PC-9 (cell line): ENCODE measurements around the gene LAMC3. TPM values are rescaled to one million over a fixed set of nuclear protein-coding genes. Genes with fewer than 3 reads are reported as not detected.

ENCODE experiments used
- BruUV-seq: library from RNA; stranded (reverse); fragments of 400-500 nt; replicated peaks from 2 replicates; lab custom pipeline; 2021; lab: Mats Ljungman, UMichigan
- CTCF ChIA-PET: fragments of 300-600 bp; sonication (Branson Sonifier 250); formaldehyde crosslinking; loops from one replicate; lab custom pipeline; 2022; ENCODE audit warnings: antibody characterized with exemption; lab: Charles Lee
- POLR2A ChIA-PET: fragments of 300-600 bp; sonication (Branson Sonifier 250); formaldehyde crosslinking; loops from one replicate; lab custom pipeline; 2022; ENCODE audit warnings: antibody characterized with exemption; ENCODE audit not compliant: unreplicated experiment; lab: Charles Lee
- DNase-seq, 2 experiments: peaks; one replicate each; pipeline versions ENCODE4 v3.0.0 to v3.0.0-alpha.2; 2015 to 2022; ENCODE audit warnings: mixed read lengths in 1 of 2
- H2AFZ ChIP-seq: fragments of 200-600 bp; sonication (generic); 2 replicates; pipeline ENCODE4 v1.8.1; 2017; ENCODE audit warnings: antibody characterized with exemption
- H3F3A ChIP-seq: fragments of 200-600 bp; sonication (generic); 2 replicates; pipeline ENCODE4 v1.8.1; 2017; ENCODE audit warnings: antibody characterized with exemption, mild to moderate bottlenecking, low read depth; ENCODE audit not compliant: insufficient read depth
- H3K27ac ChIP-seq: fragments of 200-600 bp; sonication (generic); 2 replicates; pipeline ENCODE4 v1.6.1; 2016; ENCODE audit warnings: mixed run types
- H3K27me3 ChIP-seq: fragments of 200-600 bp; sonication (generic); 2 replicates; pipeline ENCODE4 v1.6.1; 2016; ENCODE audit warnings: low read depth, mixed run types; ENCODE audit not compliant: insufficient read depth
- H3K36me3 ChIP-seq: fragments of 200-600 bp; sonication (generic); 2 replicates; pipeline ENCODE4 v1.6.1; 2016; ENCODE audit warnings: low read depth, mixed run types
- H3K4me1 ChIP-seq: fragments of 200-600 bp; sonication (generic); replicated peaks from 2 replicates; pipeline ENCODE4 v1.6.1; 2016; ENCODE audit warnings: mixed run types; ENCODE audit not compliant: insufficient read depth
- H3K4me2 ChIP-seq: fragments of 200-600 bp; sonication (generic); 2 replicates; pipeline ENCODE4 v1.6.1; 2017; ENCODE audit warnings: mixed run types
- H3K4me3 ChIP-seq: fragments of 200-600 bp; sonication (generic); 2 replicates; pipeline ENCODE4 v1.6.1; 2016; ENCODE audit warnings: mixed run types
- H3K79me2 ChIP-seq: fragments of 200-600 bp; sonication (generic); 2 replicates; pipeline ENCODE4 v1.6.1; 2017; ENCODE audit warnings: low read depth, mixed run types
- H3K9me2 ChIP-seq: fragments of 200-600 bp; sonication (generic); 2 replicates; pipeline ENCODE4 v1.8.1; 2017; ENCODE audit warnings: mild to moderate bottlenecking; ENCODE audit not compliant: insufficient read depth
- H3K9me3 ChIP-seq: fragments of 200-600 bp; sonication (generic); 2 replicates; pipeline ENCODE4 v1.8.1; 2016; ENCODE audit warnings: low read depth; ENCODE audit not compliant: insufficient read depth
- H4K20me1 ChIP-seq: fragments of 200-600 bp; sonication (generic); 2 replicates; pipeline ENCODE4 v1.8.1; 2017; ENCODE audit not compliant: insufficient read depth
- CTCF ChIP-seq: fragments of 200-600 bp; sonication (generic); conservative IDR thresholded peaks from 2 replicates; pipeline ENCODE4 v1.6.1; 2017; ENCODE audit warnings: mixed run types, antibody characterized with exemption, mild to moderate bottlenecking, moderate library complexity
- EZH2 ChIP-seq: fragments of 200-600 bp; sonication (generic); IDR thresholded peaks from 2 replicates; pipeline ENCODE4 v1.8.0; 2017; ENCODE audit warnings: antibody characterized with exemption, low read depth
- intact Hi-C: fragments of 100-400 bp; cut with micrococcal nuclease; formaldehyde crosslinking; loops from one replicate; pipeline ENCODE4 v1.10.0; 2022; ENCODE audit not compliant: unreplicated experiment
- total RNA-seq: library from RNA; stranded (reverse); gene quantifications from 2 replicates; pipeline ENCODE4 v1.2.3, GENCODE V29; 2021

Gene LAMC3
- total RNA-seq, 1 experiment from 2014 or later: 0.41 TPM

GRCh38 chr9:131094015-131094414, 85.0 kb downstream of the LAMC3 start:
- Histone ChIP-seq H3K27ac (no peak overlapping the region), H3K4me2 (no peak overlapping the region), H3K36me3 (no peaks in the 10 kb centered on the region), H3F3A (peaks cover 17% of the 10 kb centered on the region; the same call in 1 of the 2 replicates), H3K4me3 (no peak overlapping the region), H2AFZ (no peak overlapping the region), H3K9me3 (no peaks in the 10 kb centered on the region), H4K20me1 (peaks cover 14% of the 10 kb centered on the region; the same call in 1 of the 2 replicates), H3K9me2 (no peaks in the 10 kb centered on the region), H3K27me3 (no peaks in the 10 kb centered on the region), H3K4me1 (peaks cover 28% of the 10 kb centered on the region), H3K79me2 (0 out of 2 replicates have a peak, but pooled peaks cover 4% of the 10 kb centered on the region)
- no peak for TF ChIP-seq EZH2
- no peak for TF ChIP-seq CTCF
- intact Hi-C loops: no loop called here
- DNase-seq: no peak
- ChIA-PET CTCF (interaction anchor here (1.4 kb wide), 1 partner anchor 37 kb away, joined by 4 read pairs; no protein-coding TSS in a partner anchor), POLR2A (interaction anchor here (0.5 kb wide), 1 partner anchor 9 kb away, joined by 18 read pairs; no protein-coding TSS in a partner anchor)
- no TSS peak for BruUV-seq

GRCh38 chr9:131094622-131095021, 85.6 kb downstream of the LAMC3 start:
- no peaks in the 10 kb centered on the region for H3K9me2 ChIP-seq
- peaks cover 14% of the 10 kb centered on the region; the same call in 1 of the 2 replicates for H4K20me1 ChIP-seq
- no peak for TF ChIP-seq EZH2
- TF ChIP-seq CTCF: no peak
- no peaks in the 10 kb centered on the region for H3K36me3 ChIP-seq
- H3F3A ChIP-seq: peaks cover 17% of the 10 kb centered on the region; the same call in 1 of the 2 replicates
- ChIA-PET POLR2A (interaction anchor here (0.6 kb wide), 1 partner anchor 10 kb away, joined by 3 read pairs; no protein-coding TSS in a partner anchor), CTCF (interaction anchor here (1.4 kb wide), 1 partner anchor 37 kb away, joined by 4 read pairs; no protein-coding TSS in a partner anchor)
- no peak overlapping the region for H2AFZ ChIP-seq
- peaks cover 28% of the 10 kb centered on the region for H3K4me1 ChIP-seq
- H3K27ac ChIP-seq: no peak overlapping the region
- DNase-seq: peak in 1 of 2 experiments; percentile 80
- intact Hi-C loops: no loop called here
- no peaks in the 10 kb centered on the region for H3K27me3 ChIP-seq
- H3K9me3 ChIP-seq: no peaks in the 10 kb centered on the region
- 0 out of 2 replicates have a peak, but pooled peaks cover 4% of the 10 kb centered on the region for H3K79me2 ChIP-seq
- H3K4me3 ChIP-seq: no peak overlapping the region
- no peak overlapping the region for H3K4me2 ChIP-seq
- BruUV-seq: no TSS peak

GRCh38 chr9:131095666-131096268, 86.8 kb downstream of the LAMC3 start:
- intact Hi-C loops: no loop called here
- Histone ChIP-seq H3K9me2 (no peaks in the 10 kb centered on the region), H3F3A (peaks cover 17% of the 10 kb centered on the region; the same call in 1 of the 2 replicates), H3K27me3 (no peaks in the 10 kb centered on the region), H3K27ac (no peak overlapping the region), H3K79me2 (0 out of 2 replicates have a peak, but pooled peaks cover 4% of the 10 kb centered on the region), H3K4me3 (peak overlapping the region; percentile 92; the same call in 1 of the 2 replicates), H3K4me2 (peak overlapping the region; percentile 81), H4K20me1 (peaks cover 14% of the 10 kb centered on the region; the same call in 1 of the 2 replicates), H3K36me3 (no peaks in the 10 kb centered on the region), H3K9me3 (no peaks in the 10 kb centered on the region), H3K4me1 (peaks cover 28% of the 10 kb centered on the region), H2AFZ (no peak overlapping the region; the same call in 1 of the 2 replicates)
- TF ChIP-seq CTCF: no peak
- no peak for TF ChIP-seq EZH2
- DNase-seq: no peak
- CTCF ChIA-PET: no interaction called here
- BruUV-seq: no TSS peak
- POLR2A ChIA-PET: interaction anchor here (0.5 kb wide), 1 partner anchor 1233 kb away, joined by 21 read pairs; no protein-coding TSS in a partner anchor
